Prostate gland (tissue), 2 donors: ENCODE data around the gene NEDD4L. TPM values are rescaled to one million over a fixed set of nuclear protein-coding genes. Genes with fewer than 3 reads are reported as not detected.

Source experiments
- DNase-seq: peaks from one replicate; pipeline ENCODE4 v3.0.0-alpha.2; 2019; ENCODE audit warnings: low spot score
- H3K27ac ChIP-seq, 2 donors: fragments of 200-600 bp; sonication (generic); 2 replicates each; pipeline ENCODE4 v1.5.1; 2017 to 2019
- H3K27me3 ChIP-seq: fragments of 200-600 bp; sonication (generic); replicated peaks from 2 replicates; pipeline ENCODE4 v1.5.1; 2019; ENCODE audit not compliant: insufficient read depth
- H3K36me3 ChIP-seq, 2 donors: fragments of 200-600 bp; sonication (generic); 1 replicate in 1 of 2; 2 replicates in 1 of 2; pipeline versions ENCODE4 v1.5.1 to v1.8.1; 2017 to 2019
- H3K4me1 ChIP-seq: fragments of 200-600 bp; sonication (generic); replicated peaks from 2 replicates; pipeline ENCODE4 v1.5.1; 2019
- H3K4me3 ChIP-seq, 2 donors: fragments of 200-600 bp; sonication (generic); 2 replicates each; pipeline ENCODE4 v1.5.1; 2017 to 2019
- H3K9me3 ChIP-seq: fragments of 200-600 bp; sonication (generic); 2 replicates; pipeline ENCODE4 v1.5.1; 2017
- CTCF ChIP-seq, 4 experiments: fragments of 200-600 bp in 2 of 4; fragments of 450-650 bp in 2 of 4; sonication (generic) in 2 of 4; IDR thresholded peaks; 1 replicate in 3 of 4; 2 replicates in 1 of 4; pipeline ENCODE4 v1.5.1; 2016 to 2019; ENCODE audit warnings: antibody characterized with exemption in 4 of 4, mild to moderate bottlenecking in 2 of 4, moderate library complexity in 2 of 4
- POLR2A ChIP-seq: fragments of 450-650 bp; IDR thresholded peaks from one replicate; pipeline ENCODE4 v1.6.1; 2016; ENCODE audit warnings: antibody characterized with exemption, mild to moderate bottlenecking
- POLR2AphosphoS5 ChIP-seq: sonication (generic); formaldehyde crosslinking; IDR thresholded peaks from one replicate; pipeline ENCODE4 v1.6.1; 2017; ENCODE audit warnings: antibody characterized with exemption
- WGBS: methylation state at CpG from one replicate; pipeline ENCODE4 v1.1.5; 2018; 5-methylcytosine and 5-hydroxymethylcytosine counted together
- intact Hi-C: fragments of 100-400 bp; cut with DNase I; formaldehyde crosslinking; loops from one replicate; pipeline ENCODE4 v1.14.2; 2022
- total RNA-seq, 2 donors: library from RNA; depleted of rRNA; stranded (reverse); fragments of >200 nt; gene quantifications; one replicate each; pipeline ENCODE4 v1.1.0, GENCODE V29; 2016

The NEDD4L gene
- total RNA-seq, 2 donors from 2014 or later, result 280 to 420 TPM

- H3K9me3 ChIP-seq, result no peaks in the 10 kb centered on the region
- no peak overlapping the region for H3K4me3 ChIP-seq
- DNase-seq, result no peak
- H3K4me1 ChIP-seq, result no peaks in the 10 kb centered on the region
- no peaks in the 10 kb centered on the region for H3K27me3 ChIP-seq
- H3K27ac ChIP-seq, result no peak overlapping the region
- intact Hi-C loops, result no loop called here
- no peak for TF ChIP-seq CTCF (IDR thresholded peaks at IDR 0.05)
- TF ChIP-seq POLR2A, result no peak
- no peak for TF ChIP-seq POLR2AphosphoS5
- 93% methylated on average over 1 of the region's 1 CpG for WGBS
- H3K36me3 ChIP-seq, result no peaks in the 10 kb centered on the region
Measured at GRCh38 chr18:58012356-58012755, 31.7 kb upstream of the NEDD4L start.

GRCh38 chr18:58013241-58014211 lies 30.5 kb upstream of the NEDD4L start:
- no peaks in the 10 kb centered on the region for H3K27me3 ChIP-seq
- no peak overlapping the region for H3K27ac ChIP-seq
- no peaks in the 10 kb centered on the region for H3K36me3 ChIP-seq
- intact Hi-C loops, result no loop called here
- no peak for DNase-seq
- H3K9me3 ChIP-seq, result no peaks in the 10 kb centered on the region
- H3K4me1 ChIP-seq, result no peaks in the 10 kb centered on the region
- WGBS, result 43% methylated on average over 8 of the region's 8 CpGs
- H3K4me3 ChIP-seq, result no peak overlapping the region
- TF ChIP-seq POLR2A (no peak), CTCF (IDR thresholded peaks at IDR 0.05) (no peak), POLR2AphosphoS5 (no peak)

GRCh38 chr18:58015065-58015780 lies 28.8 kb upstream of the NEDD4L start:
- Histone ChIP-seq H3K27me3 (no peaks in the 10 kb centered on the region), H3K27ac (no peak overlapping the region), H3K4me1 (no peaks in the 10 kb centered on the region), H3K9me3 (no peaks in the 10 kb centered on the region), H3K36me3 (no peaks in the 10 kb centered on the region), H3K4me3 (no peak overlapping the region)
- no peak for DNase-seq
- intact Hi-C loops, result no loop called here
- 84% methylated on average over 13 of the region's 13 CpGs for WGBS
- TF ChIP-seq POLR2AphosphoS5, result no peak
- no peak for TF ChIP-seq POLR2A
- TF ChIP-seq CTCF (IDR thresholded peaks at IDR 0.05), result no peak

GRCh38 chr18:58017267-58017666 lies 26.8 kb upstream of the NEDD4L start:
- Histone ChIP-seq H3K4me3 (no peak overlapping the region), H3K27me3 (no peaks in the 10 kb centered on the region), H3K9me3 (no peaks in the 10 kb centered on the region), H3K4me1 (no peaks in the 10 kb centered on the region), H3K27ac (no peak overlapping the region), H3K36me3 (no peaks in the 10 kb centered on the region)
- intact Hi-C loops, result no loop called here
- TF ChIP-seq POLR2AphosphoS5 (no peak), CTCF (IDR thresholded peaks at IDR 0.05) (no peak), POLR2A (no peak)
- DNase-seq, result no peak
